Stimulated activated CD4-positive, alpha-beta T cell treated with anti-CD3 and anti-CD28 coated beads, Interleukin-15, amount 100 ng/mL, for 1 hour (primary cell): Measurements from ENCODE around the gene SMIM38.

Source experiments
- DNase-seq, 2 donors: peaks; one replicate each; pipeline ENCODE4 v3.0.0-alpha.2; 2020; ENCODE audit warnings: low read depth in 1 of 2, low spot score in 1 of 2

Gene SMIM38

DNA sequence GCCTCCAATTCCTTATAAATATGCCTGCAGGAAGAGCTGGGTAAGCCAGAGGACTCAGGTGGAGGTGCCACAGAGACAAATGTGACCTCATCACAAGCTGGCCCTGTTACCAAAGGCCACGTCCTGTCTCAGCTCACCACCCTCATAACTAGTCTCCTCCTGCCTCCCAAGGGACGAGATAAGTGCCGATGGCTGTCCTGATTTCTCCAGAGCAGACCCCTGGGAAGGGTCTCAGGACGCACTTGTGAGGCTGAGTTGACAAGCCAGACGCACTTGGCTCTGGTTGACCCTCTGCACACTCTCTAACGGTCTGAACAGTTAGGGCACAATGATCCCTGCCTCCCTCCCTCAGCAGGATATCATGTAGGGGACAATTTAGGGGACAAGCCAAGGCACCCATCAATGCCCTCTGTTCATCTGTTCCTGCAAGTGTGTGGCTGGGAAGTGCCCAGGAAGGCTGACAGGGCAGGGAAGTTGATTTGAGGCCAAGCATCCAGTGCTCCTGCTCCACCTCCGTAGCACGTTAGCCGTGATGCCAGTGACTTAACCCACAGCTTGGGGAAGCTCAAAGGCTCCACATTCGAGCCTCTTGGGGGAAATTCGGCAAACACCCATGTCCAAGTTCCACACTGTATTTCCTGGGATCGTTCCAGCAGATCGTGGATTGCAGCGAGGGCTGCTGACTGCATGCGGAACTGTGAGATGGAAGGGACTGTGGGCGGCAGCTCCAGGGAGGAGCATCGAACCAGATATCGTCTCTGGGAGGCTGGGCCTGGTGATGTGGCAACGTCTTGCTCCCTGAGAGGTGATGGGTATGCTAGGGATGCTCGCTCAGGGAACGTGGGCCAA is 2.8 kb downstream of the SMIM38 start:
- no peak for DNase-seq

DNA sequence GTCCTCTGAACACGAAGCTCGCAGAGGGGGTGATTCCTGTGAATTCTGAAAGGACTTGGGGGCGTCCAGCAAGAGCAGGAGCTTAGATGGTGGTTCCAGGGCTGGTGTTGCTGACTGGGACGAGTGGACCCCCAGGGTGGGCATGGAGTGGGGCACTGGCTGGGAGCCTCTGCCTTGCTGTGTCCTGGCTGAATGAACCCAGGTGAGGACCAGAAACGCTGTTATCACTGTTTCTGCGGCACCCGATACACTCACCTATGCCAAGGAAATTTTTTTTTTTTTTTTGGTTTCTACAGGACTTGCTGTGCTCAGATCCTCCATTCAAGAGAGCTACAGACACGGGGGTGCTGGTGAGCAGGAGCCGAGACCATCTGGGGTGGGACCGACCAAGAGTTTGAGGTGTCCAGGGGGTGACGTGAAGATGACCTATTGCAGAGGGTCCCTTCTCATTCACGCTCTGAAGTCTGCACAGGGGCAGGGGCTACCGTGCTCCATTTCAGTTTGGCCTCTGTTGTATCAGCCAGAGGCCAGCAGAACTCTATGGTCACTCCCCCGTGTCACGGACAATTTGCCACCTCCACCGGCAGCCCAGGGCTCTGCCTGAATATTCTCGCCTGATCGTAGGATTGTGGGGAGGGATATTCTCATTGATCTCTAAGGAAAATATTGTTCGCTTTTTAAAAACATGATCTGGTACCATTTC is 3.6 kb downstream of the SMIM38 start:
- DNase-seq: no peak

DNA sequence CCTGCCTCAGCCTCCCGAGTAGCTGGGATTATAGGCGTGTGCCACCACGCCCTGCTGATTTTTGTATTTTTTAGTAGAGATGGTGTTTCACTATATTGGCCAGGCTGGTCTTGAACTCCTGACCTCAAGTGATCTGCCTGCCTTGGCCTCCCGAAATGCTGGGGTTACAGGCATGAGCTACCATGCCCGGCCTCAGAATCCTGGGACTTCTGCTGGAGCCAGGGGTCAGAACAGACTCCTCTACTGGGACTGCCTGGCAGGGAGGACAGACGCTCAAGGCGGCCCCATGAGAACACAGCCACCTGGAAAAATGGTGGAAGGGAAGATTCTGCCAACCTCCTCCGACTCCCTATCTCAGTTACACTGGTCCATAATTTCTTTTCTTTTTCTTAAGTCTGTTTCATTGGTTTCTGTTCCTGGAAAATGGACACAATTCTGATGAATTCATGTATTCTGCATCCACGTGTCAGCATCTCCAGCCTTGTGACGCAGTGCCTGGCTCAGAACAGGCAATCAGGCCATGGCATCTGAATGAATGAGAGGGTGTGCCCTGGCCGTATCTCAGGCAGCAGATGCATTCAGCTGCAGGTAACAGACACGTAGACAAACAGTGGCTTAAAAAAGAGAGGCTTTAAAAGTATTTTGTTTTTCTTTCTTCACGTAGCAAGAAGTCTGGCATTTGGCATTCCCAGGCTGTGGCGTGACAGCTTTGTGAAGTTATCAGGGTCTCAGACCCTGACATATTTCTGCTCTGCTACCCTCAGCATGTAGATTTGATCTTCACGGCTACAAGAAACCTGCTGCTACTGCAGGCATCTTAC is 4.8 kb downstream of the SMIM38 start:
- DNase-seq: no peak

DNA sequence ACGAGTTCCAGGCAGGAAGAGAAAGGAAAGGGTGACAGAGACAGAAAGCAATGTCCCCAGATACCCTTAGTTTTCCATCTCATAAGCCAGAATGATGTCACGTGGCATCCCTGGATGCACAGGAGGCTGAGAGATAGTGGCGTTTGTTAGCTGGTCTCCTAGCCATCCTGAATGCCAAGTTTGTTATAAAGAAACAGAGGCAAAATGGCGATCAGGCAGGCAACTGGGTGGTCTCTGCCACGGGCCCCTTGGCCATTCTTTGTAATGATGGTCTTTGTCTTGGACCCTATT is 5.3 kb downstream of the SMIM38 start:
- no peak for DNase-seq

DNA sequence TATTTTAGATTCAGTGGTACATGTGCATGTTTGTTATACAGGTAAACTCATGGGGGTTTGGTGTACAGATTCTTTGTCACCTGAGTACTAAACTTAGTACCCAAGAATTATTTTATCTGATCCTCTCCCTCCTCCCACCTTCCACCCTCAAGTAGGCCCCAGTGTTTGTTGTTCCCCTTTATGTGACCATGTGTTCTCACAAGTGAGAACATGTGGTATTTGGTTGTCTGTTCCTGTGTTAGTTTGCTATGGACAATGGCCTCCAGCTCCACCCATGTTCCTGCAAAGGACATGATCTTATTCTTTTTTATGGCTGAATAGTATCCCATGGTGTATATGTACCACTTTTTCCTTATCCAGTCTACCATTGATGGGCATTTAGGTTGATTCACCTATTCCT is 6.8 kb downstream of the SMIM38 start:
- no peak for DNase-seq

DNA sequence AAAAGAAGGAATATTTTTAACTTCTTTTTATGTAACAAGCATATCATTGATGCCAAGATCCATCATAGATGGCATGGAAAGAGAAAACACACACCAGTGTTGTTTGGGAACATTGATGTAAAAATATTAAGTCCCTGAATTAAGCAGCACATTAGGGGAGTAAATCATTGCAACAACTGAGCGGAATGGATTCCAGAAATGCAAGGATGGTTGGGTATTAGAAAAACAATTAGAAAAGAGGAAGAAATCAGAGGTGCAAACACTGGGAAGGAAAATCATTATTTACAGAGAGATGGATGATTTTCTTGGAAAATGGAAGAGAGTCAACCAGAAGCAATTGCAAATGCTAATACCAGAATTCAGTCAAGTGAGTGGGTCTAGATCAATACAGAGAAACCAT is 8.1 kb downstream of the SMIM38 start:
- no peak for DNase-seq

DNA sequence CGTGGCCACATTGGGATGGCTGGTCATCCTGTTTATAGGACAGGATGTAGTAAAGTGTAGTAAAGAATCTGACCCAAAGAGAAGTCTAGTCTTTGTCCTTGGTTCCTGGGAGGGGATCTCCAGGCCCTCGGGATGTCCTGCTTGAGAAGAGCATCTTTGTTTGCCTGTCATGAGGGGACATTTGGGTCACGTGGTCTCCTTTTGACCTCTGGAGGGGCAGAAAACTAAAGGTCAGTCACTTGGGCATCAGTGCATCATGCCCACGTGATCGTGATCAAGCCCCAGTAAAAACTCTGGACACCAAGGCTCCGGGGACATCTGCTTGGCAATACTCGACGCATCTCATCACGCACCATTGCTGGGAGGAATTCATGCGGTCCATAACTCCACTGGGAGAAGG is 9.1 kb downstream of the SMIM38 start:
- DNase-seq: no peak

DNA sequence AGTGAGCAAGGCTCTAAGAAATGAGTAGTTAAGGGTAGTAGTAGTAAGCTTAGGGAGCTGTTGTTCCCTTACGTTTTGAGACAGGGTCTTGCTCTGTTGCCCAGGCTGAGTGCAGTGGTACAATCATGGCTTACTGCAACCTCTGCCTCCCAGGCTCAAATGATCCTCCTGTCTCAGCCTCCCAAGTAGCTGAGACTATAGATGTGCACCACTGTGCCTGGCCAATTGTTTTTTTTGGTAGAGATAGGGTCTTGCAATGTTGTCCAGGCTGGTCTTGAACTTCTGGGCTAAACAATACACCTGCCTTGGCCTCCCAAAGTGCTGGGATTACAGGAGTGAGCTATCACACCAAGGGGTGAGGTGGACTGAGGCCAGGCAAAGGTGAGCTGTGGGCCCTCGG is 10.0 kb downstream of the SMIM38 start:
- DNase-seq: no peak

DNA sequence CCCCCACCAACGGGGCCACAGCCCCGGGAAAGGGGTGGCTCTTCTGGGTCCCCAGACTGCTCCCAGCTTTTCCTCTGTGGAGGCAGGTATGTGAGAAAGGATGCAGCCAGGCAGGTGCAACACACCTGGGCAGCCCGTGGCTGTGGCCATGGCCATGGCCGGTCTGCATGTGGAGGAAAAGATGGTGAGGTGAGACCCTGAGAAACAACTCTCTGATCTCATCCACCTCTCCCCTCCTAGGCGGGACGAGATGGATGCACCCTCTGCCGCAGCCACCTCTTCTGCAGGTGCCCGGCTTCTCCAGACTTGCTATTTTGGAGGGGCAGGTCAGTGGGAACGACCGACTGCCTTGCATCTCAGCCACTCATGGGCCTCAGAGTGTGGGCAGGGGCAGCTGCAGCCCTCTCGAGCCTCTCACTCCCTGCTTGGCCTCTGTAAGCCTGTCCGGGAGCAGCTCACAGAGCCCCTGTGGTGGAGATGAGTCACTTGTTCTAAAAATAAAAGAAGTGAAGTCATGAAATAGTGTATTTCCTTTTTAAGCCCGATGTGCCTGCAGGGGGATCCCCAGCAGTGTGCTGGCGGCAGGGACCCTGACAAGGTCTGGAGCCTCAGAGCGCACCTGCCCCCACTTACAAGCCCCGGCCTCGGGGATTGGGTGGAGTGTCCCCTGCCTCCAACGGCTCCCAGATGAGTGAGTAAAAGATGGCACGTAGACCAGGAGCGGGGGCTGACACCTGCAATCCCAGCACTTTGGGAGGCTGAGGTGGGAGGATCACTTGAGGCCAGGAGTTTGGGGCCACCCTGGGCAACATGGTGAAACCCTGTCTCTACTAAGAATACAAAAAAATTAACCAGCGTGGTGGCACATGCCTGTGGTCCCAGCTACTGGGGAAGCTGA is 10.7 kb downstream of the SMIM38 start:
- peak in 1 of 2 donors; percentile 43 for DNase-seq

DNA sequence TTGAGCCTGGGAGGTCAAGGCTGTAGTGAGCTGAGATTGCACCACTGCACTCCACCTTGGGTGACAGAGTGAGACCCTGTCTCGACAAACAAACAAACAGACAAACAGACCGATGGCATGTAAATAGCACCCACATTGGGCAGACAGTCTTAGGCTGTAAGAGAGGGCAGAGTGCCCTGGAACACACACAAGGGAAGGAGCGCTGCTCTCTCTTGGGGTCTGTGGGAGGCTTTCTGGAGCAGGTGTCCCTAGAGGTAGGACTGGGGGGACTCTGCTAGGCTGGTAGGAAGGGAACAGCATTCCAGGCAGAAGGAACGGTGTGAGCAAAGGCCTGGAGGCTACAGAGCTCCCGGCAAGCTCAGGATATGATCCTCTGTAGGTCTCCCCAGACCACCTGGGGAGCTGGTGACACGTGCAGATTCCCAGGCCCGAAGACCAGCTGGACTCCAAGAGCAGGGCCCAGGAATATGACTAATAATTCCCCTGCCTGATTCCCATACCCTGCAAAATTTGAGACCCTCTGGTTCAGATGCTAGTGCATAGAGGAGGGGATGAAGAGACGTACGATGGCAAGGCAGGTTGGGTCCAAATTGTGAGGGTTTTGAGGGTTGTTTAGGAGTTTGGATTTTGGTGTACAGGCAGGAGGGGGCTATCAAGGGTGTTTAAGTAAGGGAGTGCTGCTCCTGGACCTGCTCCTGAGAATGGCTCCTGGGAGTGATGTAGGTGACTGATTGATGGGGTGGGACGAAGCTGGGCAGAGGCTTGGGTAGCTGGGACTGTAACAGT is 11.6 kb downstream of the SMIM38 start:
- no peak for DNase-seq

DNA sequence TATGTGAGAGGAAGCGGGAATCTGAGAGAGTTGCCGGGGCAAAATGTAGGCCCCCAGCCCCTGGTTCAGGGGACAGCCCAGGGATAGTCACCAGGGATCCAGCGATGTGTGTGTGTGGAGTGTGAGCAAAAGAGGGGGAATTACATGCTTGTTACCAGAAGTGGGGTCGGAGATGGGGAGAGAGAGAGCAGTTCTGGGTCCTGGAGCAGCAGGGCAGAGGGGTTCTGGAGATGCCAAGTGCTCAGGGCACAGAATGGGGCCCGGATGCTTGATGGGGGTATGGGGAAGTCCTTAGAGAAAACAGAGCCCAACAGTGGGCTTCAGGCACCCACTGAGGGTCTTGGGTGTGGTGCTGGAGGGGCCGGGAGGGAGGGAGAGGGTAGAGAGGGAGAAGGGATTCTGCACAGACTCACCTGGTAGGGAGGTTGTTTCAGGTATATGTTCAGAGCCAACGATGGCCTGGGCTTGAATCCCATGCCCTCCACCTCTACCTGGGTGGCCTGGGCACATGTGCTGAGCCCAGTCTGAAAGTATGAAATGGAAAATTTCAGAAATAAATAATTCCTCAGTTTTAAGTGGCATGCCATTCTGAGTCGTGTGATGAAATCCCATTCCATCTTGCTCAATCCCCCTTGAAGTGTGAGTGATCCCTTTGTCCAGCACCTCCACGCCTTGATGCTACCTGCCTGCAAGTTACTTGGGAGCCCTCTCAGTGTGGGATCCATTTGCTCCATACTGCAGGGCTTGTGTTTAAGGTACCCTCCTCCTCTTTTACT is 12.4 kb downstream of the SMIM38 start:
- no peak for DNase-seq

DNA sequence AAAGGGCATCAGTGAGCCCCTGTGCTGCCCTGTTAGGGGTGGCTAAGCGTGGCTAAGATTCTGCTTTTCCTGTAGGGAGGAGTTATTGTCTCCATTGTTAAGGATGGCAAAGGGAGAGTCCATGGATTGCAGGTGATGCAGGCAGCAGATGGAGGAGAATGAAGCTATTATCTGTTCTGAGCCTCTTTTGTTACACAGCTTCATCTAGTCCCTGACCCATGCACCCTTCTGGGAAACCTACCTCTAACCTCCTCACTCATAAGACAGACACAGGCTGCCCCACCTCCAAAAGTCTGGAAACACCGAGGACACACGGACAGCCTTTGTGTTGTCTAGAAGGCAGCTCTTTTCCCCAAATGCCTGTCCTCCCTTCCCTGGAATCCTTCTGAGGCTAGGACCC is 13.7 kb downstream of the SMIM38 start:
- DNase-seq: no peak

DNA sequence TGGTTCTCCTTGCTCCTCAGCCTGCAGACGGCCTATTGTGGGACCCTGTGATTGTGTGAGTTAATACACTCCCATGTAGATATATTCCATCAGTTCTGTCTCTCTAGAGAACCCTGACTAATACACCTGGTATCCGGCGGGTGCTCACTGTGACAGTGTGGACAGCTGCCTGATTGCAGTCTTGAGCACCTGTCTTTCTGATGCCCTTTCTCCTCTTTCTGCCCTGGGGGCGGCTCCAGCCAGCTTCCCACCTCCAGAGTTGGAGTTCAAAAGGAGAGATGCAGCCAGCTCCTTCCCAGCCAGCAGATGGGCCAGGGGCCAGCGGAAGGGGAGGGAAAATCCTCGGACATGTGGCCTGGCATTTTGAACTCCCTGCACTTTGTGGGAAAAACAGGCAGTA is 15.0 kb downstream of the SMIM38 start:
- no peak for DNase-seq

DNA sequence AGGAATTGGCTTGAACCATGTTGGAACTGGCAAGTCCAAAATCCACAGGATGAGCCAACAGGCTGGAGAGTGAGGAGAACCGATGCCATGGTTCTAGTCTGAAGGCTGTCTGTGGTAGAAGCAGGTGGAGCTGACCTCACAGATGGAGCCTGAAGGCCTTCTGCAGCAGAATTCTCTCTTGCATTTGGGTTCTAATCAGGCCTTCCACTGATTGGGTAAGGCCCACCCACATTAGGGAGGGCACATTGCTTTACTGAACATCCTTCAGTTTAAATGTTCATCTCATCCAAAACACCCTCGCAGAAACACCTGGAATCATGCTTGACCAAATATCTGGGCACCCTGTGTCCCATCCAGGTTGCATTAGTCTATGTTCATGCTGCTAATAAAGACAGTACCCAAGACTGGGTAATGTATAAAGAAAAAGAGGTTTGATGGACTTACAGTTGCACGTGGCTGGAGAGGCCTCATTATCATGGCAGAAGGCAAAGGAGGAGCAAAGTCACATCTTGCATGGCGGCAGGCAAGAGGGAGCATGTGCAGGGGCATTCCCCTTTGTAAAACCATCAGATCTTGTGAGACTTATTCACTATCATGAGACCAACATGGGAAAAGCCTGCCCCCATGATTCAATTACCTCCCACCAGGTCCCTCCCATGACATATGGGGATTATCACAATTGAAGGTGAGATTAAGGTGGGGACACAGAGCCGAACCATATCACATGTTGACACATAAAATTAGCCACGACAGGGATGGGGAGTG is 15.9 kb downstream of the SMIM38 start:
- DNase-seq: no peak

DNA sequence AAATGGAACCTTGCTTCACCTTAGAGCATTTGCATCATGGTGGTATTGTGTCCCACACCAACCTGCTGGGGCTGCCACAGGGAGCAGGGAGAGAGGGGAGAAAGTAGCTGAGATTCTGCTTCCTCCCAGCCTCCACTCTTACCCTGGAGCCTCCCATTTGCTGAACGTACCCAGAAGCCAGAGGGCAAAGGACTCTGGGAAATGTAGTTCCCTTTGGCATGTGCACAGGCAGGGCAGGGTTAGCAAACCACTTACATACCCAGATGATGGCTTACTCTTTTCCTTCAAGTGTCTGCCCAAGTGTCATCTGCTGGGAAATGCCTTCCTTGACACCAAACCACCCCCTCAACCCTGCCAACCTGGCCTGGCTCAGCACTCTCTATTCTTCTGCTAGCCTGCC is 16.9 kb downstream of the SMIM38 start:
- no peak for DNase-seq

DNA sequence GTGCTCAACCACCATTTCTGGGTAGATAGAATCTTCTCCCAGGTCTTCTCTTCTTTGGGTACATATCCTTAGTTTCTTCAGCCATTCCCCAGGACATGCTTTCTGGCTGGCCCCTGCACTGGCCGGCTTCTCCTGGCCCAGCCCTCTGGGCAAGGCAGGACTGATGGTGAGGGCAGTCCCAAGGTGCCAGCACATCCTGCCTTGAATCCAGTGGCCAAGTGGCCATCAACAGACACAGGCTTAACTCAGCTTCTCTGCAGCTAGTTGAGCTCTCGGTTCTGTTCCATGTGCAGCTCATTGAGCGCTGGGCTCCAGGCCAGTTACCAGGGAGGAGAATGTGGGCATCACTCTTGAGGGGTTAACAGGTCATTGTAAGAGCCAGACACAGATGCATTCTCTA is 17.6 kb downstream of the SMIM38 start:
- no peak for DNase-seq

DNA sequence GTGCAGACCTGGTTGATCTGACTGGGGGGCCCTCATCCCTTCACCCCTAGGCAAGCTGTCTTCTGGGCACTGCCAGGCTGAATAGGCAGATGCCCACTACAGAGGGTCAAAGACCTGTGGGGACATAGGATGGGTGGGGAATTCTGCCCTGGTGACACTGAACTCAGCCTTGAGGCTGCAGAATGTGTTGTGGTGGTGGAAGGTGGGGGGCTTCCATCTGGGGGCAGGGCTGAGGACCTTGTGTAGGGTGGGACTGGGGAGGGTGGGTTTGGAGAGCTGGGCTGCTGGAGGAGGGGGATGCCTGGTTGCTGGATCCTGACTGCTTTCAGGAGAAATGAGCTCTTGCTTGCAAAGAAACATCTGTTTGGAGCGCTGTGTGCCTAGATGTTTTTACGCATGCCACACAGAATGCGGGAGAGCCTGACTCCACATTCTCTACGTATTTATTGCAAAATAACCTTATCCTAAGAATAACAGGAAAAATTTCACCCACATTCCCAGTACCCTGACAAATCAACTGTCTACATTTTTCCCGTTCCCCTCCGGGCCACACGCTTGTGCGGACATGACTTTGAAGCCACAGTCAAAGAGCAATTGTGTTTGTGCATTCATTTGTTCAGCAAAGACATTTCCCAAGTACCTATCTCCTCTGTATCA is 18.3 kb downstream of the SMIM38 start:
- DNase-seq: no peak

DNA sequence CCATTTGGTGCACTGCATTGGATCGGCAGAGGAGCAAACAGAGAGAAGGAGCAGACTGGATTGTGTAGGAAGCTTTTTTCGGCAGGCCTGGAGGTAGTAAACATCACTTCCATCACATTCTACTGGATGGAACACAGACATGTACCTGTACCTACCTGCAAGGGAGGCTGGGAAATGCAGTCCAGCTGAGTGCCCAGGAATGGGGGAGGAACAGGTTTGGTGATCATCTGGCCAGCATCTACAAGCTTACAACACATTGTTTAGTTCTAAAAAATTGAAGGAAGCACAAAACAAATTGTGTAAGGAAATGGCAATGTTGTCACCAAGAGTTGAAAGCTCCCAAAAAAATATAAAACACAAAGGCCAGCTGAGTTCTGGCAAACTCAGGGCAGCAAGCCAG is 19.1 kb downstream of the SMIM38 start:
- DNase-seq: no peak
